MM.1S (cell line): ENCODE results near the gene MAML3.

Experiments
- DNase-seq: peaks from one replicate; pipeline ENCODE4 v3.0.0-alpha.2; 2015
- H2AFZ ChIP-seq: fragments of 300-600 bp; sonication (generic); 2 replicates; pipeline ENCODE4 v1.6.0; 2016; ENCODE audit warnings: antibody characterized with exemption, low read length
- H3F3A ChIP-seq: fragments of 300-600 bp; sonication (generic); 2 replicates; pipeline ENCODE4 v1.6.1; 2016; ENCODE audit warnings: mild to moderate bottlenecking, antibody characterized with exemption, low read length, moderate library complexity, mixed read lengths; ENCODE audit not compliant: insufficient read depth
- H3K27ac ChIP-seq: fragments of 300-600 bp; sonication (generic); 2 replicates; pipeline ENCODE4 v1.5.1; 2016; ENCODE audit warnings: mild to moderate bottlenecking, low read length
- H3K27me3 ChIP-seq: fragments of 300-600 bp; sonication (generic); replicated peaks from 2 replicates; pipeline ENCODE4 v1.6.0; 2016; ENCODE audit warnings: low read length; ENCODE audit not compliant: insufficient read depth
- H3K36me3 ChIP-seq: fragments of 300-600 bp; sonication (generic); replicated peaks from 2 replicates; pipeline ENCODE4 v1.6.1; 2016; ENCODE audit warnings: mild to moderate bottlenecking, low read length, mixed read lengths; ENCODE audit not compliant: insufficient read depth
- H3K4me1 ChIP-seq: fragments of 300-600 bp; sonication (generic); 2 replicates; pipeline ENCODE4 v1.6.1; 2016; ENCODE audit warnings: low read length, mixed read lengths
- H3K4me2 ChIP-seq: fragments of 300-600 bp; sonication (generic); 2 replicates; pipeline ENCODE4 v1.6.0; 2016; ENCODE audit warnings: low read depth, low read length
- H3K4me3 ChIP-seq: fragments of 300-600 bp; sonication (generic); 2 replicates; pipeline ENCODE4 v1.5.1; 2016; ENCODE audit warnings: low read length, mixed read lengths
- H3K79me2 ChIP-seq: fragments of 300-600 bp; sonication (generic); 2 replicates; pipeline ENCODE4 v1.6.1; 2016; ENCODE audit warnings: mixed run types, low read length, mixed read lengths
- H3K9ac ChIP-seq: fragments of 300-600 bp; sonication (generic); 2 replicates; pipeline ENCODE4 v1.6.1; 2016; ENCODE audit warnings: low read length, mixed read lengths
- H3K9me2 ChIP-seq: fragments of 300-600 bp; sonication (generic); replicated peaks from 2 replicates; pipeline ENCODE4 v1.6.1; 2016; ENCODE audit warnings: mild to moderate bottlenecking, low read length, mixed read lengths; ENCODE audit not compliant: insufficient read depth
- H3K9me3 ChIP-seq: fragments of 300-600 bp; sonication (generic); replicated peaks from 2 replicates; pipeline ENCODE4 v1.6.1; 2016; ENCODE audit warnings: mild to moderate bottlenecking, low read length, mixed read lengths; ENCODE audit not compliant: insufficient read depth
- H4K20me1 ChIP-seq: fragments of 300-600 bp; sonication (generic); 2 replicates; pipeline ENCODE4 v1.6.1; 2016; ENCODE audit warnings: mild to moderate bottlenecking, low read length, moderate library complexity, mixed read lengths; ENCODE audit not compliant: insufficient read depth
- EZH2 ChIP-seq: fragments of 300-600 bp; sonication (generic); optimal IDR thresholded peaks from 2 replicates; pipeline ENCODE3; 2017; ENCODE audit warnings: low read depth, mild to moderate bottlenecking, antibody characterized with exemption, low read length, mixed read lengths
- EZH2phosphoT487 ChIP-seq: fragments of 300-600 bp; sonication (generic); IDR thresholded peaks from 2 replicates; pipeline ENCODE4 v1.6.1; 2018; ENCODE audit warnings: antibody characterized with exemption, low read length
- TF ChIP-seq, protein P1 (sequence below): fragments of 300-600 bp; sonication (generic); IDR thresholded peaks from 2 replicates; pipeline ENCODE4 v1.5.1; 2016; ENCODE audit warnings: antibody characterized with exemption, low read length, mixed read lengths

MAML3 gene

DNA sequence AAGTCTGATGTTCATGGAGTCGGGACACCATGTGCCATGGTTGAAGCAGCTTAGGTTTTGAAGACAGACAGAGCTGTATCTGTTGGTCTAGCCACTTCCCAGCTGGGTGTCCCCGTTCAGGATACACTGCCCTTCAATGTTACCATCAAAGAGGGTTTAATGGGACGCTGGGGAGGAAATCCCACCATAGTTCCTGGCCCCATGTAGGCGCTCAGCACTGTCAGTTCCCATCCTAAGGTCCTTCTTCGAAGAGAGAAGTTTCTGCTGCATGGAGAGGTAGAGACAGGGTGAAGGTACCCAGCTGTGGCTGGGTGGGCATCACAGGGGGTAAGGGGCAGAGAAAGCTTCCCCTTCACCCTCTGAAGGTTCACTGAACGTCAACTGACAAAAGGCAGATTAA is 484.6 kb downstream of the MAML3 start:
- no peaks in the 10 kb centered on the region for H3K4me1 ChIP-seq
- H3F3A ChIP-seq, result no peaks in the 10 kb centered on the region
- no peaks in the 10 kb centered on the region for H3K9me3 ChIP-seq
- no peak for DNase-seq
- H4K20me1 ChIP-seq, result no peaks in the 10 kb centered on the region
- no peak overlapping the region for H3K4me3 ChIP-seq
- H3K9ac ChIP-seq, result no peak overlapping the region
- no peak overlapping the region for H3K4me2 ChIP-seq
- no peak overlapping the region for H3K27ac ChIP-seq
- no peak overlapping the region for H2AFZ ChIP-seq
- no peaks in the 10 kb centered on the region for H3K36me3 ChIP-seq
- no peaks in the 10 kb centered on the region for H3K27me3 ChIP-seq
- no peak for TF ChIP-seq EZH2phosphoT487
- H3K9me2 ChIP-seq, result no peaks in the 10 kb centered on the region
- H3K79me2 ChIP-seq, result no peaks in the 10 kb centered on the region

DNA sequence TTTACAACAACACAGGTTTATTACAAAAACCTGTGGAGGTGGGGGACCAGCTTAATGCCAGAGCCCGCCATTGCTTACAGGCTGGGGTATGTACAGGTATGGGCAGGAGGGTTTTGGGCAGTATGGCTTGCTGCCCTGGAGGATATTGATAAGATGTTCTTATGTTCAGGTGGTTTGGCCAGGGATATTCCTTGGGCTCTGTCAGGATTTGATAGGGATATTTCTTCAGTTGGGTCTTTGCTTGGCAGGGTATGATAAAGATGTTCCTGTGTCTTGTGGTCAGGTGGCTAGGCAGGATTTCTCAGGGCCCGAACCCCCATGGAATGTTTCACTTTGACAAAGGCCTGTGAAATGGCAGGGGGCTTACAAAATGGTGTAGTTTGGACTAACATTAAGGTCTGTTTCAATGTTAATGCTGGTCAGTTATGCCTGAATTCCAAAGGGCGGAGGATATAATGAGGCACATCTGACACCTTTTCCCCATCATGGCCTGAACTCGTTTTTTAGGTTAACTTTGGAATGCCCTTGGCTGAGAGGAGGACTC is 485.3 kb downstream of the MAML3 start:
- H3K9me3 ChIP-seq, result no peaks in the 10 kb centered on the region
- no peak for DNase-seq
- H3K27me3 ChIP-seq, result no peaks in the 10 kb centered on the region
- no peak overlapping the region for H3K9ac ChIP-seq
- H3K27ac ChIP-seq, result no peak overlapping the region
- H4K20me1 ChIP-seq, result no peaks in the 10 kb centered on the region
- no peak overlapping the region for H2AFZ ChIP-seq
- H3K4me1 ChIP-seq, result no peaks in the 10 kb centered on the region
- TF ChIP-seq, protein P1, sequence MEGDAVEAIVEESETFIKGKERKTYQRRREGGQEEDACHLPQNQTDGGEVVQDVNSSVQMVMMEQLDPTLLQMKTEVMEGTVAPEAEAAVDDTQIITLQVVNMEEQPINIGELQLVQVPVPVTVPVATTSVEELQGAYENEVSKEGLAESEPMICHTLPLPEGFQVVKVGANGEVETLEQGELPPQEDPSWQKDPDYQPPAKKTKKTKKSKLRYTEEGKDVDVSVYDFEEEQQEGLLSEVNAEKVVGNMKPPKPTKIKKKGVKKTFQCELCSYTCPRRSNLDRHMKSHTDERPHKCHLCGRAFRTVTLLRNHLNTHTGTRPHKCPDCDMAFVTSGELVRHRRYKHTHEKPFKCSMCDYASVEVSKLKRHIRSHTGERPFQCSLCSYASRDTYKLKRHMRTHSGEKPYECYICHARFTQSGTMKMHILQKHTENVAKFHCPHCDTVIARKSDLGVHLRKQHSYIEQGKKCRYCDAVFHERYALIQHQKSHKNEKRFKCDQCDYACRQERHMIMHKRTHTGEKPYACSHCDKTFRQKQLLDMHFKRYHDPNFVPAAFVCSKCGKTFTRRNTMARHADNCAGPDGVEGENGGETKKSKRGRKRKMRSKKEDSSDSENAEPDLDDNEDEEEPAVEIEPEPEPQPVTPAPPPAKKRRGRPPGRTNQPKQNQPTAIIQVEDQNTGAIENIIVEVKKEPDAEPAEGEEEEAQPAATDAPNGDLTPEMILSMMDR, result no peak
- no peak for TF ChIP-seq EZH2
- TF ChIP-seq EZH2phosphoT487, result no peak
- no peaks in the 10 kb centered on the region for H3F3A ChIP-seq
- no peaks in the 10 kb centered on the region for H3K79me2 ChIP-seq
- H3K9me2 ChIP-seq, result no peaks in the 10 kb centered on the region
- no peaks in the 10 kb centered on the region for H3K36me3 ChIP-seq
- H3K4me2 ChIP-seq, result no peak overlapping the region
- H3K4me3 ChIP-seq, result no peak overlapping the region

DNA sequence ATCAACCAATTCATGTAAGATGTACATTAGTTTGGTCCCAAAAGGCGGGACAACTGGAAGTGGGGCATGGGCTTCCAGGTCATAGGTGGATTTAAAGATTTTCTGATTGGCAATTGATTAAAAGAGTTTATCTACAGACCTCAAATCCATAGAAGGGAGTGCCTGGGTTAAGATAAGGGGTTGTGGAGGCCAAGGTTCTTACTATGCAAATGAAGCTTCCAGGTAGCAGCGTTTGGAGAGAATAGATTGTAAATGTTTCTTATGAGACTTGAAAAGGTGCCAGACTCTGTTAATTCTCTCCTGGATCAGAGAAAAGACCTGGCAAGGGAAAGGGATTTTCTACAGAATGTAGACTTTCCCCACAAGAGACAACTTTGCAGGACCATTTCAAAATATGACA is 485.9 kb downstream of the MAML3 start:
- Histone ChIP-seq H3K4me2 (no peak overlapping the region), H3K27ac (no peak overlapping the region), H3K27me3 (no peaks in the 10 kb centered on the region), H3K36me3 (no peaks in the 10 kb centered on the region), H3K9ac (no peak overlapping the region), H3F3A (no peaks in the 10 kb centered on the region), H4K20me1 (no peaks in the 10 kb centered on the region), H3K4me1 (no peaks in the 10 kb centered on the region), H3K79me2 (no peaks in the 10 kb centered on the region), H3K9me3 (no peaks in the 10 kb centered on the region), H2AFZ (no peak overlapping the region), H3K4me3 (no peak overlapping the region), H3K9me2 (no peaks in the 10 kb centered on the region)
- TF ChIP-seq EZH2, result no peak
- TF ChIP-seq, protein P1, result no peak
- TF ChIP-seq EZH2phosphoT487, result no peak
- no peak for DNase-seq
